IMR-90 (cell line): ENCODE data around the gene IL36G. TPM values are rescaled to one million over a fixed set of nuclear protein-coding genes. Genes with fewer than 3 reads are reported as not detected.

Experiments
- ATAC-seq: fragments of 200-7000 bp; cut with Tn5 transposase; 2 replicates; pipeline ENCODE4 v1.9.1; 2020; ENCODE audit warnings: low read depth, mild to moderate bottlenecking, moderate library complexity
- BruUV-seq: library from RNA; stranded (reverse); fragments of 400-500 nt; replicated peaks from 2 replicates; lab custom pipeline; 2021; lab: Mats Ljungman, UMichigan
- CTCF ChIA-PET: fragments of 300-600 bp; formaldehyde crosslinking; extraction: SDS; loops from one replicate; lab custom pipeline; 2021; ENCODE audit warnings: antibody characterized with exemption; lab: Yijun Ruan, JAX
- POLR2A ChIA-PET: fragments of 300-600 bp; sonication (Branson Sonifier 250); formaldehyde crosslinking; loops from one replicate; lab custom pipeline; 2022; ENCODE audit warnings: antibody characterized with exemption; ENCODE audit not compliant: unreplicated experiment; lab: Charles Lee
- DNase-seq: peaks from one replicate; pipeline ENCODE4 v3.0.0; 2013
- H2AFZ ChIP-seq: replicated peaks from 2 replicates; pipeline ENCODE3; 2013; ENCODE audit warnings: low read length, mild to moderate bottlenecking; ENCODE audit not compliant: poor library complexity
- H2AK5ac ChIP-seq: 2 replicates; pipeline ENCODE4 v1.6.1; 2013; ENCODE audit warnings: low read depth, low read length, inconsistent platforms
- H2AK9ac ChIP-seq: replicated peaks from 2 replicates; pipeline ENCODE3; 2013; ENCODE audit warnings: mild to moderate bottlenecking, low read depth, low read length, moderate library complexity; ENCODE audit not compliant: poor library complexity
- H2BK120ac ChIP-seq: 2 replicates; pipeline ENCODE4 v1.6.1; 2013; ENCODE audit warnings: low read depth, low read length, inconsistent platforms
- H2BK15ac ChIP-seq: 3 replicates; pipeline ENCODE4 v1.6.1; 2013; ENCODE audit warnings: low read depth, low read length, inconsistent platforms
- H2BK20ac ChIP-seq: 2 replicates; pipeline ENCODE4 v1.6.1; 2013; ENCODE audit warnings: low read depth, mild to moderate bottlenecking, inconsistent platforms, low read length, moderate library complexity
- H2BK5ac ChIP-seq: 2 replicates; pipeline ENCODE4 v1.6.1; 2013; ENCODE audit warnings: mild to moderate bottlenecking, low read depth, low read length, inconsistent platforms; ENCODE audit not compliant: poor library complexity, severe bottlenecking
- H3K14ac ChIP-seq: replicated peaks from 2 replicates; pipeline ENCODE4 v1.6.1; 2013; ENCODE audit warnings: low read depth, low read length, inconsistent platforms
- H3K18ac ChIP-seq: 2 replicates; pipeline ENCODE4 v1.6.1; 2013; ENCODE audit warnings: low read depth, low read length, control low read depth
- H3K23ac ChIP-seq: 2 replicates; pipeline ENCODE4 v1.6.1; 2013; ENCODE audit warnings: low read depth, low read length, inconsistent platforms
- H3K27ac ChIP-seq: 2 replicates; pipeline ENCODE4 v1.5.1; 2013; ENCODE audit warnings: mild to moderate bottlenecking, control low read depth, low read length; ENCODE audit not compliant: insufficient read depth
- H3K27me3 ChIP-seq: 2 replicates; pipeline ENCODE4 v1.6.1; 2013; ENCODE audit warnings: low read length; ENCODE audit not compliant: control insufficient read depth, insufficient read depth
- H3K36me3 ChIP-seq: 2 replicates; pipeline ENCODE4 v1.6.1; 2013; ENCODE audit warnings: low read length, mixed read lengths; ENCODE audit not compliant: control insufficient read depth, insufficient read depth
- H3K4ac ChIP-seq: 2 replicates; pipeline ENCODE4 v1.6.1; 2013; ENCODE audit warnings: low read depth, low read length, inconsistent platforms
- H3K4me1 ChIP-seq: 2 replicates; pipeline ENCODE4 v1.6.1; 2013; ENCODE audit warnings: low read length, mixed read lengths; ENCODE audit not compliant: control insufficient read depth, insufficient read depth
- H3K4me2 ChIP-seq: 2 replicates; pipeline ENCODE4 v1.6.1; 2013; ENCODE audit warnings: low read depth, mild to moderate bottlenecking, control low read depth, low read length, moderate library complexity
- H3K4me3 ChIP-seq: 2 replicates; pipeline ENCODE4 v1.5.1; 2013; ENCODE audit warnings: low read depth, mild to moderate bottlenecking, control low read depth, low read length, moderate library complexity; ENCODE audit not compliant: insufficient read depth
- H3K56ac ChIP-seq: 2 replicates; pipeline ENCODE4 v1.6.1; 2013; ENCODE audit warnings: low read length, inconsistent platforms; ENCODE audit not compliant: insufficient read depth; ENCODE audit errors: extremely low read depth
- H3K79me1 ChIP-seq, 2 experiments: 2 replicates each; pipeline ENCODE4 v1.6.1; 2013; ENCODE audit warnings: low read length in 2 of 2, inconsistent platforms in 1 of 2, low read depth in 1 of 2
- H3K9ac ChIP-seq: 2 replicates; pipeline ENCODE4 v1.6.1; 2013; ENCODE audit warnings: low read depth, low read length, control low read depth
- H3K9me1 ChIP-seq: 2 replicates; pipeline ENCODE4 v1.6.1; 2013; ENCODE audit warnings: low read length, inconsistent platforms; ENCODE audit not compliant: insufficient read depth
- H3K9me3 ChIP-seq: 2 replicates; pipeline ENCODE4 v1.6.1; 2013; ENCODE audit warnings: low read length; ENCODE audit not compliant: control insufficient read depth, insufficient read depth
- H4K20me1 ChIP-seq: 2 replicates; pipeline ENCODE4 v1.6.1; 2013; ENCODE audit warnings: low read length, inconsistent platforms; ENCODE audit not compliant: insufficient read depth
- H4K5ac ChIP-seq: 2 replicates; pipeline ENCODE4 v1.6.1; 2013; ENCODE audit warnings: mild to moderate bottlenecking, low read depth, low read length, control low read depth
- H4K8ac ChIP-seq, 2 experiments: 2 replicates each; pipeline ENCODE4 v1.6.1; 2013; ENCODE audit warnings: low read depth in 2 of 2, low read length in 2 of 2, control low read depth in 1 of 2, inconsistent platforms in 1 of 2
- H4K91ac ChIP-seq: 2 replicates; pipeline ENCODE4 v1.6.1; 2013; ENCODE audit warnings: low read depth, low read length, inconsistent platforms; ENCODE audit not compliant: insufficient read depth
- CHD1 ChIP-seq: IDR thresholded peaks from 2 replicates; pipeline ENCODE4 v1.6.1; 2012; ENCODE audit warnings: low read depth, low read length, improper control_type of control experiment
- RAD21 ChIP-seq: IDR thresholded peaks from 2 replicates; pipeline ENCODE4 v1.6.1; 2012; ENCODE audit warnings: low read length, improper control_type of control experiment
- WGBS, 2 experiments: methylation state at CpG; one replicate each; pipeline versions ENCODE4 v1.1.5 to v1.1.7; 2013; ENCODE audit warnings: missing lambda C conversion rate in 2 of 2; ENCODE audit not compliant: insufficient read length in 1 of 2; ENCODE audit errors: extremely low coverage in 2 of 2; 5-methylcytosine and 5-hydroxymethylcytosine counted together
- dilution Hi-C: fragments of 300-500 bp; cut with HindIII; formaldehyde crosslinking; loops from one replicate; pipeline ENCODE4 v1.14.3; 2018; ENCODE audit warnings: low sequenced_read_pairs; ENCODE audit not compliant: unreplicated experiment
- in situ Hi-C: fragments of 300-500 bp; cut with MboI; formaldehyde crosslinking; loops from 3 replicates; pipeline ENCODE4 v1.14.3; 2019; ENCODE audit warnings: low sequenced_read_pairs, inconsistent platforms, mixed read lengths
- intact Hi-C: fragments of 100-400 bp; cut with micrococcal nuclease; formaldehyde crosslinking; loops from 2 replicates; pipeline ENCODE4 v1.10.0; 2022
- polyA plus RNA-seq, 3 experiments: library from polyadenylated mRNA; depleted of rRNA; stranded (reverse); fragments of >200 nt; gene quantifications; 2 replicates each; pipeline ENCODE4 v1.2.3, GENCODE V29; 2012; ENCODE audit warnings: low replicate concordance in 1 of 3
- total RNA-seq: library from RNA; depleted of rRNA; stranded (reverse); fragments of >200 nt; gene quantifications from 2 replicates; pipeline ENCODE4 v1.2.3, GENCODE V29; 2012

The IL36G gene
- total and polyA plus RNA-seq, 2 of the 4 experiments (the other 2 are of a cell fraction): not detected

GRCh38 chr2:112997151-112997550 is 19.3 kb downstream of the IL36G start:
- Histone ChIP-seq H3K4me1 (no peaks in the 10 kb centered on the region), H3K23ac (no peak overlapping the region), H3K18ac (no peak overlapping the region), H2AK9ac (no peak overlapping the region), H2AK5ac (no peak overlapping the region), H3K4me2 (no peak overlapping the region), H3K27ac (no peak overlapping the region), H3K9ac (no peak overlapping the region), H2BK20ac (no peak overlapping the region), H4K20me1 (no peaks in the 10 kb centered on the region), H4K8ac (no peak overlapping the region), H3K9me3 (peaks cover 3% of the 10 kb centered on the region; the same call in 1 of the 2 replicates), H3K14ac (no peak overlapping the region), H2BK15ac (no peak overlapping the region), H4K91ac (no peak overlapping the region), H2BK120ac (no peak overlapping the region), H3K79me1 (no peaks in the 10 kb centered on the region), H3K36me3 (no peaks in the 10 kb centered on the region), H2AFZ (no peak overlapping the region), H3K56ac (no peak overlapping the region), H3K27me3 (0 out of 2 replicates have a peak, but pooled peaks cover 1% of the 10 kb centered on the region), H3K9me1 (no peaks in the 10 kb centered on the region), H3K4ac (no peak overlapping the region), H3K4me3 (no peak overlapping the region), H4K5ac (no peak overlapping the region), H2BK5ac (no peak overlapping the region)
- BruUV-seq: no TSS peak
- ATAC-seq (no peak), DNase-seq (no peak)
- no CpG with 5 or more reads among the region's 1 CpG for WGBS, 2 experiments
- in situ Hi-C loops: no loop called here
- CTCF ChIA-PET: no interaction called here
- intact Hi-C loops: no loop called here
- POLR2A ChIA-PET: no interaction called here
- dilution Hi-C loops: no loop called here
- TF ChIP-seq CHD1: no peak
- TF ChIP-seq RAD21: no peak
